Activated CD8-positive, alpha-beta memory T cell treated with anti-CD3 and anti-CD28 coated beads for 1 hour (primary cell): ENCODE data around the gene SLC7A4.
"Not testable (repeated sequence)": the region's sequence is repeated elsewhere in the genome, so short reads cannot be mapped to it uniquely, and the experiment has no call there.

Experiments used
- DNase-seq, 2 donors: peaks; one replicate each; pipeline ENCODE4 v3.0.0-alpha.2; 2020; ENCODE audit warnings: low read depth in 1 of 2; ENCODE audit errors: extremely low read depth in 1 of 2

The SLC7A4 gene, protein sequence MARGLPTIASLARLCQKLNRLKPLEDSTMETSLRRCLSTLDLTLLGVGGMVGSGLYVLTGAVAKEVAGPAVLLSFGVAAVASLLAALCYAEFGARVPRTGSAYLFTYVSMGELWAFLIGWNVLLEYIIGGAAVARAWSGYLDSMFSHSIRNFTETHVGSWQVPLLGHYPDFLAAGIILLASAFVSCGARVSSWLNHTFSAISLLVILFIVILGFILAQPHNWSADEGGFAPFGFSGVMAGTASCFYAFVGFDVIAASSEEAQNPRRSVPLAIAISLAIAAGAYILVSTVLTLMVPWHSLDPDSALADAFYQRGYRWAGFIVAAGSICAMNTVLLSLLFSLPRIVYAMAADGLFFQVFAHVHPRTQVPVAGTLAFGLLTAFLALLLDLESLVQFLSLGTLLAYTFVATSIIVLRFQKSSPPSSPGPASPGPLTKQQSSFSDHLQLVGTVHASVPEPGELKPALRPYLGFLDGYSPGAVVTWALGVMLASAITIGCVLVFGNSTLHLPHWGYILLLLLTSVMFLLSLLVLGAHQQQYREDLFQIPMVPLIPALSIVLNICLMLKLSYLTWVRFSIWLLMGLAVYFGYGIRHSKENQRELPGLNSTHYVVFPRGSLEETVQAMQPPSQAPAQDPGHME

DNA sequence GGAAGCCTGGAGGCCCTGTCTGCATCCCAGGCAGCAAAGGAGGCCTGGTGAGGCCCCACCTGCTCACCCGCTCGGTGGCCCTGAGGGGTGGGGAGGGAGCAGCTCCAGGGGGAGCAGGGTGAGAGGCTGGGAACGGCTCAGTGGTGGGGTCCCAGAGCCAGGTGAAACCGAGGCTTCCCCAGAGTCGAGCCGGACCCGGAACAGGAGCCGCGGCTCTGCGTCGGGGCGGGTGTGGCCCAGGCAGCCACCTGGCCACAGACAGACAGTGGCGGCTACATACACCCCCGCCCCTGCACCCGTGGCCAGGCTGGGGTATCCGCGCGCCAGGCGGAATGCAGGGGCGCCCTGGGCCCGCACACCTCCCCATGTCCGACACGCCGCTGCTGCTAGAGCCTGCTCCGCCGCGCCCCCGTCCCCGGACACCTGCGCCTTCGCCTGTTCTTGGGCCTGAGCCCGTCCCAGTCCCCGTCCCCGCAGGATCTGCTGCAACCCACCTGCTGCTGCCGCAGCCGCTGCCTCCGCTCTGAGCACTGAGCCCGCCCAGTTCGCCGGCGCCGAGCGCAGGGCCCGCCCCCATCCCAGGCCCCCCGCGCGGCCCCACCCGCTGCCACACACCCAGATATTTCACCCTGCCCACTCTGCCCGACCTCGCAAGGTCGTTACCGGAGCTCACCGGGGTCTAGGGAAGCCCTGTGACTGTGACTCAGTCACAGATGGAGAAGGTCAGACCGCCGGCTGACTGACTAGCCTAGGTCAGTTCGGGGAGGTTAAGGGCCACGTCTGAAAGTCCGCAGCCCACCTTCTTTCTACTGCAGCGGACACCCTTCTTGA lies at the start of gene SLC7A4:
SLC7A4 (minus strand) TSS at position 525 of the 831 bp plus-strand sequence. CDS start 749 bp downstream, outside the sequence.
- no peak for DNase-seq

DNA sequence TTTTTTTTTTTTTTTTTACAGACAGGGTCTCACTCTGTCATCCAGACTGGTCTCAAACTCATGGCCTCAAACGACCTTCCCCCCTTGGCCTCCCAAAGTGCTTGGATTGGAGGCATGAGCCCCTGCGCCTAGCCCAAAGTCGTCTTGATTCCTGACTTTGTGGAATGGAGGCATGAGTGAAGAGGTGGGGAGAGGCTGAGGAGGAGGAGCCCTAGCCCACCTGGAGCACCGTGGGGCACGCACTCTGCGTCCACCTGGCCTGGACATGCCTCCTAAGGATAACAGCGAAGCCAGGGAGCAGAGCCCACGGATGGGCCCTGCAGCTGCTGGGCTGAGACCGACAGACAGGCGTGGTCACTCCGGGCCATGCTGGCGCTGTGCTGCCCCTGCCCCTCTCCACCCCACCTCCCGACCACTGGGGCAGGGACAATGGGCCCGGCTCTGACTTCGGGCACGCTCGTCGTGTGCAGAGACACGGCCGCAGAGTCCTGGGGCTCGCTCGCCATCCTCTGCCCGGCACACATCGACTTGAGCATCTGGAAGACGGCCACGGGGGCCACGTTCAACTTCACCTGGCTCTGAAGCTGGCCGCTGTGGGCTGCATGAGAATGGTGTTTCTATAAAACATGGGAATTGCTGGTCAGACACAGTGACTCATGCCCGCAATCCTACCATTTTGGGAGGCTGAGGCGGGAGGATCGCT lies 48.2 kb upstream of the SLC7A4 start:
- DNase-seq: no peak

- no peak for DNase-seq
Observed at GRCh38 chr22:21079493-21079892, 47.1 kb upstream of the SLC7A4 start.

DNA sequence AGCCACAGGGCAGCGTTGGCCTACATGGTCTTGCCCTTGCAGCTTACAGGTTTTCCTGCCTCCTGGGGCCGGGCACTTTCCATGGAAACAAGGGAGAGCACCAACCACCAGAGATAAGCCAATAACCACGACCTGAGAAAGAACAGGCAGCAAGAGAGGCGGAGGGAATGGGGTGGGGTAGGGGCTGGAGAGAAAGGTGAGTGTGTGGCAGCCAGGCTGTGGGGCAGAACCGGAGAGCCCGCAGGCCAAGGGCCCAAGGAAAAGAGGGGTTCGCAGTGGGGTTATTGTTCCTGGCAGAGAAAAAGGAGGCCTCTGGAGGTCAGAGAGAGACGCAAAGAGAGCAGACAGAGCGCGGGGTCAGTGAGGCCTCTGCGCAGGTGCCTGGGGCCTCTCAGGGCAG lies 46.6 kb upstream of the SLC7A4 start:
- no peak for DNase-seq

DNA sequence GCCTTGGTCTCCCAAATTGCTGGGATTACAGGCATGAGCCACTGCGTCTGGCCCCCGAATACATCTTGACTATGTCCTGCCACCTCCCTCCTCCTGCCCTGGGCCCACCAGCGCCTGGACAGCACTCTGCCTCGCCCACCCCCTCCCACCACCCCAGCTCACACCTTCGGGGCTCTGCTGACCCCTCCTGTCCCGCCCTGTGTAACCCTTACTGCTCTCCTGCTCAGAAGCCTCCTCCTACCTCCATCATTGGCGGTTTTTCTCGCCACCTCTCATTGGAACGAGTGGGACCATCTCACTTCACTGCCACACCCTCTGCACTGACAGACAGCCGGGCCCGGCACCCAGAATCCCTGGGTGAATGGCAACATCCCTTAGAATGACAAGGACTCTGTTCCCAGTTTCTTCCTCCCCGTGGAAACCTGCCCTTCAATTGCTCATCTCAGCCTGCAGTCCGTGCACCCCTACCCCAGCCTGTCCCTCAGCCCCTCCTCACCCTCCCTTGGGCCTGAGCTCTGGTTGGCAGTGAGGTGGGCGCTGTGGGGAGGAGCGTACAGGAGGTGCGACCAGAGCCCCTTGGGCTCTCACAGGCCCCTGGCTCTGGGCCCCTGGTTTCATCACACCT lies 45.6 kb upstream of the SLC7A4 start:
- DNase-seq: no peak

- DNase-seq: no peak
Observed at GRCh38 chr22:21076912-21077625, 44.7 kb upstream of the SLC7A4 start.

- no peak for DNase-seq
Observed at GRCh38 chr22:21075516-21076138, 43.3 kb upstream of the SLC7A4 start.

GRCh38 chr22:21074102-21074715 lies 41.8 kb upstream of the SLC7A4 start:
- no peak for DNase-seq

GRCh38 chr22:21073482-21073881 lies 41.1 kb upstream of the SLC7A4 start:
- no peak for DNase-seq

- DNase-seq: no peak
Observed at GRCh38 chr22:21073023-21073422, 40.7 kb upstream of the SLC7A4 start.

- not testable (repeated sequence) for DNase-seq
Observed at GRCh38 chr22:21071796-21072195, 39.4 kb upstream of the SLC7A4 start.

DNA sequence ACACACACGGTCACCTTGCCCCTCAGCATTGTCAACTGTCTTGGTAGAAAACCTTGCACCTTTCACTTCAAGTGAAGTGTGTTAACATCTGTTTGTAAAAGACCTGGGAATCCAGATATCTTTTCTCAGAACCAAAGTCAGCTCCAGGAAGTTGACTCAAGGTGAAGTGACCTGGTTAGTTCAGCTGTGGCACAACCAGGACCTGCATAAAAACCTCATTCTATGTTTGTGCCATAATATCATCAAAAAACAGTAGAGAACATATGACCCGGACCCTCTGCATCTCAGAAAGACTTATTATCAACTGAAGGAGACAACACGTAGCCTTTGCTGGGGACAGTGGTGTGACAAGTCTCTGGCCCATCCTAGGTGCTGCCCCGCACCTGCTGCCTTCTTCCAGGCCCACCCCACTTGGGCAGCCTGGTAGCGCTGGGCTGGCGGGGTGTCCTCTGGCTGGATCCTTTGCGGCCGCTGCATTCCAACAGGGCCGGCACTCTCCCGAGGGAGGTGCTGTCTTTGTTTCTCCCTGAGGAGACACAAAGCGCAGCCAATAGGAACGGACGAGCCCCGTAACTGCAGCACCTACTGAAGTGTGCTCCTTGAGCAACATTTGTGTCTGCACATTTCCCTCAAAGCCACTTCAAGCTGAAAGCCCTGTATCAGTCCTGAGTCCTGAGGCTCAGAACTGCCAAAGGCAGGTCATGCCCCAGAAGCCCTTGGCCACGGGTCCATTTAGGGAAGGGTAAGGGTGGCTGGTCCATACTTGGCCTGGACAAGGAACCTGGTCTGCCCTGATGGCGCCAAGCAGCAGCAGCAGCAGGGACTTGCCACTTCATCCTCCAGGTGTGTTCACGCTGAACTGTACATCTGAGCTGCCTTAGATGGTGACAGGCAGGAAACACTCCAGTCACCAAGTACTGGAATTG lies 38.6 kb upstream of the SLC7A4 start:
- DNase-seq: no peak

GRCh38 chr22:21069375-21069774 lies 37.0 kb upstream of the SLC7A4 start:
- no peak for DNase-seq

GRCh38 chr22:21068681-21069276 lies 36.4 kb upstream of the SLC7A4 start:
- DNase-seq: no peak

GRCh38 chr22:21067901-21068680 lies 35.7 kb upstream of the SLC7A4 start:
- DNase-seq: no peak

GRCh38 chr22:21067075-21067900 lies 34.9 kb upstream of the SLC7A4 start:
- DNase-seq: no peak
